GM08714 (cell line): ENCODE data around the gene PTPRU.

Source experiments
- H3K4me3 ChIP-seq: fragments of 200-500 bp; sonication (Bioruptor generic); 2 replicates; pipeline ENCODE4 v1.5.1; 2014; ENCODE audit warnings: mild to moderate bottlenecking, low read length, inconsistent platforms
- ZNF274 ChIP-seq: IDR thresholded peaks from 2 replicates; pipeline ENCODE4 v1.6.1; 2012; ENCODE audit warnings: mild to moderate bottlenecking, low read depth, low read length

Gene PTPRU

DNA sequence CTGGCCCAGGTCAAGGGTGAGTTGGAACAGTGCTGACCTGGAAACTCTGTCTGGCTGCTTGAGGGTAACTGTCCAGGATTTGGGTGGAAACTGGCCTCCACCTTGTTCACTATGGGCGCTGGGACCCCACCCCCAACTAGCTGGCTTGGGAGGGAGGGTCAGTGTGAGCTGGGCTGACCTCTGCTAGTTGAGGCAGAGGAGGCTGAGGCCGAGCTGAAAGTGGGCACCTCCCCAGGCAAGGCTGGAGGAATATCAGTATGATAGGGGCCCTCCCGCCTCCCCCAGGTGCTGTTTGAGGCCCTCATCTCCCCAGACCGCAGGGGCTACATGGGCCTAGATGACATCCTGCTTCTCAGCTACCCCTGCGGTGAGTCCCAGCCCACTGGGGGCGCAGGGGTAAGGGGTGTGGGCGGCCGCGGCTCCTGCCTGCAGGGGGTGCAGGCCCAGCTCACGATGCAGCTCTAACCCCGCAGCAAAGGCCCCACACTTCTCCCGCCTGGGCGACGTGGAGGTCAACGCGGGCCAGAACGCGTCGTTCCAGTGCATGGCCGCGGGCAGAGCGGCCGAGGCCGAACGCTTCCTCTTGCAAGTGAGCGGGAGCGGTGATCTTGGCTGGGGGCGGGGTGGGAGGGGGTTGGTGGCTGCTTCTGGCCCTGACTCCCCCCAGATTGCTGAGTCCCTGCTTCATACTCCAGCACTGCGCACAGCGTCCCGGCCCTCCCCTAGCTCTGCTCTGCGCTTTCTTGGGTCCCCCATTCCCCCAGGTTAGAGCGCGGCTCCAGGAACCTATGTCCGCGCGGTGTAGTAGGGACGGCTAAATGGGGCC, 22.9 kb downstream of the PTPRU start:
- H3K4me3 ChIP-seq = peak overlapping the region; percentile 14; the same call in 1 of the 2 replicates

DNA sequence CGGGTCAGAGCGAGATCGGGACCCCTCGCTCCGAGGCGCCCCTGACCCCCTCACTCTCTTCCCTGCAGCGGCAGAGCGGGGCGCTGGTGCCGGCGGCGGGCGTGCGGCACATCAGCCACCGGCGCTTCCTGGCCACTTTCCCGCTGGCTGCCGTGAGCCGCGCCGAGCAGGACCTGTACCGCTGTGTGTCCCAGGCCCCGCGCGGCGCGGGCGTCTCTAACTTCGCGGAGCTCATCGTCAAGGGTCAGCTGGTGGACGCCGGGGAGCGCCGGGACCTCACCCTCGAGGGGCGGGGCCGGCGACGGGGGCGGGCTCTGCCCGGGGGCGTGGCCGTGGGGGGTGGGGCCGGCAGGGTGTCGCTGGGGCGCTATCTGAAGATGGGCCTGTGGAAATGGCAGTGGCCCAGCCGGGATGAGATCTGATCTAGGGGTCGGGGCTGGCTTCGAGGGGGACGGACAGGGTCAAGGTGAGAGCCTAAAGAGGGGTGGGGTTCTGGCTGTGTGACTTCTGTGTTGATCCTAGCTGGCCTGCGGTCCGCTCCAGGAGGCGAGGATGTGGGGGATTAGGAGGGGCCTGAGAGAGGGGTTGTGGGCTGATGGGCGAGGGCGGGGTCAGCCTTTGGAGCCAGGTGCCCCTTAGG, 23.6 kb downstream of the PTPRU start:
- TF ChIP-seq ZNF274 = no peak
- peak overlapping the region; percentile 14; the same call in 1 of the 2 replicates for H3K4me3 ChIP-seq

More for the DNA sequence above, 22.9 kb downstream of the PTPRU start:
- TF ChIP-seq ZNF274 = no peak

DNA sequence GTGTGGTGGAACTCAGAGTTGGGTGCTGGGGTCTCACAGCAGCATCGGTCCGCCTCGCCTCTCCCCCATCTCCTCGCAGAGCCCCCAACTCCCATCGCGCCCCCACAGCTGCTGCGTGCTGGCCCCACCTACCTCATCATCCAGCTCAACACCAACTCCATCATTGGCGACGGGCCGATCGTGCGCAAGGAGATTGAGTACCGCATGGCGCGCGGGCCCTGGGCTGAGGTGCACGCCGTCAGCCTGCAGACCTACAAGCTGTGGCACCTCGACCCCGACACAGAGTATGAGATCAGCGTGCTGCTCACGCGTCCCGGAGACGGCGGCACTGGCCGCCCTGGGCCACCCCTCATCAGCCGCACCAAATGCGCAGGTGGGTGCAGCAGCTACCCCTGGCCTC, 24.2 kb downstream of the PTPRU start:
- H3K4me3 ChIP-seq = no peak overlapping the region

GRCh38 chr1:29264773-29265389, 28.6 kb downstream of the PTPRU start:
- no peak overlapping the region for H3K4me3 ChIP-seq
- TF ChIP-seq ZNF274 = no peak

More for the DNA sequence above, 24.2 kb downstream of the PTPRU start:
- no peak for TF ChIP-seq ZNF274

GRCh38 chr1:29266912-29267311, 30.6 kb downstream of the PTPRU start:
- no peak overlapping the region for H3K4me3 ChIP-seq
- no peak for TF ChIP-seq ZNF274

DNA sequence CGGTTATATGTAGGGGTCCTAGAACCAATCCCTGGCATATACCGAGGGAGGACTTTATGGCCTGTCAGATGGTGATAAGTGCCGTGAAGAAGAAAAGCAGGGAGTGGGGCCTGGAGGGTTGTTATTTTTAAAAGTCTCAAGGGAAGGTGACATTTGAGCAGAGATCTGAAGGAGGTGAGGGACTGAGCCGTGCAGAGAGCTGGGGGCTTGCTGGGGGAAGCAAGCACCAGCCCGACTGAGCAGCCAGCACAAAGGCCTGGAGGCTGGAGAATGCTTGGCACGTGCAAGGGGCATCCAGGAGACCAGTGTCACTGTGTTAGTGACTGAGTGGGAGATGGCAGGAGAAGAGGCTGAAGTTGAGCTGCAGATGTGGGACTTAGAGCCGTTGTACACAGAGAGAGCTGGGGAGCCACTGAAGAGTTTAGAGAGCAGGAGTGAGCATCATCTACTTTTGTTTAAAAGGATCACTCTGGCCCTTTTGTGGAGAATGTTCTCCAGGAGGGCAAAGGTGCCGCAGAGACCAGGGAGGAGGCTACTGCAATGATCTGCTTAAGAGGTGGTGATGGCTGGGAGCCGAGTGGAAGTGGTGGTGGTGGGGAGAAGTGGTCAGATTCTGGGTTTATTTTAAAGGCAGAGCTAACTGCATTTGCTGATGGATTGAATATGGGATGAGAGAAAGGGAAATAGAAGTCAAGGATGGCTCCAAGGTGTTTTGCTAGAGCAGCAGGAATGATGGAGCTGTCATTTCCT, 31.2 kb downstream of the PTPRU start:
- no peak overlapping the region for H3K4me3 ChIP-seq
- TF ChIP-seq ZNF274 = no peak

GRCh38 chr1:29269382-29269781, 33.1 kb downstream of the PTPRU start:
- no peak overlapping the region for H3K4me3 ChIP-seq
- no peak for TF ChIP-seq ZNF274

GRCh38 chr1:29270929-29271521, 34.7 kb downstream of the PTPRU start:
- no peak for TF ChIP-seq ZNF274
- no peak overlapping the region for H3K4me3 ChIP-seq

DNA sequence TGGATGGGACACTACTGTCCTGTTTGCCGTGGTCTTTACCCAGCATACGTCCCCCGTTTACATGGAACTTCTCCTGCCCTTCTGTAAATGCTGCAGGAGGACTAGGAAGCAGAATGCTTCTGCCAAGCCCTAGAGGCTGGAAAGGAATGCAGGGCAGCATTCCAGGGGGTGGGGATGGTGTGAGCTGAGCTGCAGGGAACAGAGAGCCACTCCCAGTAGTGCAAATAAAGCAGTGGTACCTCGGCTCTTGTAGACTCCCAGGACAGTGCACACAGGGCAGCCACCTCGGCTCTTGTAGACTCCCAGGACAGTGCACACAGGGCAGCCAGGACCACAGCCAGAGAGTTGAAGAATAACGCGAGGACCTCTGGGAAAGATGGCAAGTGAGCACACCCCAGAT, 35.4 kb downstream of the PTPRU start:
- no peak for TF ChIP-seq ZNF274
- no peak overlapping the region for H3K4me3 ChIP-seq

GRCh38 chr1:29272147-29272907, 36.0 kb downstream of the PTPRU start:
- TF ChIP-seq ZNF274 = no peak
- no peak overlapping the region for H3K4me3 ChIP-seq

GRCh38 chr1:29275435-29275834, 39.1 kb downstream of the PTPRU start:
- H3K4me3 ChIP-seq = no peak overlapping the region
- no peak for TF ChIP-seq ZNF274

GRCh38 chr1:29278124-29278523, 41.8 kb downstream of the PTPRU start:
- no peak for TF ChIP-seq ZNF274
- no peak overlapping the region for H3K4me3 ChIP-seq

- TF ChIP-seq ZNF274 = no peak
Measured at GRCh38 chr1:29279406-29279805, 43.1 kb downstream of the PTPRU start.

More at GRCh38 chr1:29279406-29279805, 43.1 kb downstream of the PTPRU start:
- no peak overlapping the region for H3K4me3 ChIP-seq
